Cerebellar cortex (tissue), 1 donor: ENCODE data around the gene KIF1C.
A peak's percentile ranks its signal among the peaks of the same experiment; 100 is the strongest.

Source experiments
- DNase-seq: peaks from one replicate; pipeline ENCODE4 v3.0.0-alpha.2; 2015; ENCODE audit warnings: low spot score

The KIF1C gene

GRCh38 chr17:4997302-4998026 is at the start of gene KIF1C, which contains the start of gene INCA1:
TSS of gene KIF1C (plus strand) at chr17:4997950. CDS start at chr17:5000247, 2,297 bp downstream.
TSS of gene INCA1 (minus strand) at chr17:4997522. CDS start at chr17:4994437, 3,085 bp downstream.
- peak; percentile 92 for DNase-seq

DNA sequence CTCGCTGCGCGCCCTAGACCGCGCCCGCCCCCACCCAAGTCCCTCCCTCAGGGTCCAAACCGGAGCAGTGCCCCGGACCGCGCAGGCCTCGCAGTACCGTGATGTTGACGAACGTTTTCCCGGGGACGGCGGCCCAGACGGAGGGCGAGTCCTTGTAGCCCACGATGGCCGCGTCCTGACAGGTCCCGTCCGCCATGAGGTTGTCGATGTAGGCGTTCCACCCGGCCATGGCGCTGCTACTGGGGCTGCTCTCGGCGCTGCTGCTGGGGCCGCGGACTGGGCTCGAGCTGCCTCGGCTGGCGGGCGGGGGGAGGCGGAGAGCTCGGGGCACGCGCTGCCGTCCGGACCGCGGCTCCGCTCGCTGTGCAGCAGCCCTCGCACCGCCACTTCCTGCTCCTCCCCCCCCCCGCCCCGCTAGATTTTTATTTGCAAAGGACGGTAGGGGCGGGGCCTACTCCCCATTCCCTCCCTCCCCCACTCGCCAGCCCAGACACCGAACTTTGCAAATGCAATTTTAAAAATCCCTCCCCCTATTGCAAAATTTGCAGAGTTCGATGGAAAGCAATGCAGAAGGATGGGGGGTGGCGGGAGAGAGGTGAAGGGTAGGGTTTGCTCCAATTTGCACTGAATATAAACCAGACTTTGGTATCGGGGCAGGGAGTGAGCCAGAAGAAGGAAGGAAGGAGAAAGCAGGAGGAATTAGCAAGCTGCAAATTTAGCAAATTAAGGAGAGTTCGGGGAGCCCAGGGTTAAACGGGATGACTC is 49.4 kb upstream of the KIF1C start, which contains the start of gene PFN1:
Gene PFN1, minus strand, starts transcription at position 365 of the 765 bp plus-strand sequence. Its CDS starts 136 bp downstream, at position 229.
- peak; percentile 89 for DNase-seq

GRCh38 chr17:4948931-4949320 is 48.8 kb upstream of the KIF1C start:
- DNase-seq, result peak; percentile 87

DNA sequence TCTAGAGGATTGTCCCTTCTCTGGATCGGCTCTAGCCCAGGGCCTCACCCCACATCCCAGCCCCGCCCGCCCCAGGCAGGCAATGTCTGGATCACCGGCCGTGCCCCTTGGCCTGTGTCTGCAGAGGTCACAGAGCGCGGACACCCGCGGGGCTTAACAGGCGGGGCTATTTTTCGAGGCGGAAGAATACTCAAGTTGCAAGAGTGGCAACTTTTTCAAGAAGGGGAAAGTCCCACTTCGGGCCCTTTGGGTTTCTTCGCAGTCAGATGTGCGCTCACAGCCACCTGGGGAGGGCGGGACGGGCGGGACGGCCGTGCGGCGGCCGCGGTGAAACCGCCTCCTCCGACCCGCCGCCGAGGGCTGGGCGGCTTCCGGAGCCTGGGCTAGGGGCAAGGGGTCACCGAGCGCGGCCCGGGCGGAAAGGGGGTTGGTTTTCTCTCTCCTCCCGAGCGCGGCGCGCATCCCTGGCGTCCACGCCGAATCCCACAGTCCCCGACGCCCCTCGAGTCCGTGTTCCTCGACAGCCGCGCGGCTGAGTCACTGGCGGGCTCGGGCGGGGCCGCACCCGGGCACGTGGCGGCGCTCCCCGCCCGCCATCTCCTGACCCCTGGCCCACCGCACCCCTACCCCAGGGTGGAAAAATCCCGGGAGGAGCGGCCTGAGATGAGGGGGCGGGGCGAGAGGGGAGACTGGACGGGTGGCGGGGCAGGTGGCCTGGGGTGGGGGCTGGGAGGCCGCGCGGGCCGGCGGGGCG is 48.3 kb upstream of the KIF1C start:
- peak; percentile 61 for DNase-seq

- DNase-seq, result no peak
These were observed 47.5 kb upstream of the KIF1C start for GRCh38 chr17:4950075-4950745.

- peak; percentile 35 for DNase-seq
These were observed 47.0 kb upstream of the KIF1C start, which contains the start of gene ENO3 for GRCh38 chr17:4950746-4951204. TSS of gene ENO3 (plus strand) at chr17:4951119. CDS start at chr17:4951830, 711 bp downstream.

DNA sequence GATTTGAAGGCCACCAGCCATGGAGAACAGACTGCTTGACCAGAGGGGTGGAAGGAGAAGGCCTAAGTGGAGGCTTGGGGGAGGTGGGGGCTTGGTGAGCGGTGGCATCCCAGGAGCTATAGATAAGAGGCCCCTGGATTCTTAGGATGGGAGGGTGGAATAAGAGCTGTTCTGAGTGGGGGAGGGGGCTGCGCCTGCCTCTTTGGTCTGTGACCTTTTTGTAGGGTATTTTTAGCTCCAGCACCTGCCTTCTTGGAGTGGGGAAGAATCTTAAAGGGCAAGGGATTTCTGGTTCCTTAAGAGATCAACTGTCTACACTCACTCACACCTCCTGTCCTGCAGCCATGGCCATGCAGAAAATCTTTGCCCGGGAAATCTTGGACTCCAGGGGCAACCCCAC is 46.3 kb upstream of the KIF1C start:
- peak; percentile 28 for DNase-seq

DNA sequence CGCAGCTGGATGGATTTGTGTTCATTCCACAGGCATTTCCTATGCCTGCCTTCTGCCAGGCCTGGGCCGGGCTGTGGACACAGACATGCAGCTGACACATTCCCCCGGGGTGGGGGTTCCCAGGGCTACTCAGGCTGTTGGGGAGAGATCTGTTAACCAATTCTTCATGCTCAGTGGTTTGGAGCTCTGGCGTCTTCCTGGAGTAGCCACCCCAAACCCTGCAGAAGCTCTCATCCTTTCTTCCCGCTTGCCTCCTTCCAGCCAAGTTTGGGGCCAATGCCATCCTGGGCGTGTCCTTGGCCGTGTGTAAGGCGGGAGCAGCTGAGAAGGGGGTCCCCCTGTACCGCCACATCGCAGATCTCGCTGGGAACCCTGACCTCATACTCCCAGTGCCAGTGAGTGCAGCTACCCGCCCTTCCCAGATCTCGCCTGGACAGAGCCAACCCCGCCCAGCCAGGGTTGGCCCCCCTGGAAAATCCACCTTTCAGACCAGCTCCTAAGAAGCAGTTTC is 44.2 kb upstream of the KIF1C start:
- no peak for DNase-seq

GRCh38 chr17:4955091-4955490 is 42.7 kb upstream of the KIF1C start:
- DNase-seq, result no peak

DNA sequence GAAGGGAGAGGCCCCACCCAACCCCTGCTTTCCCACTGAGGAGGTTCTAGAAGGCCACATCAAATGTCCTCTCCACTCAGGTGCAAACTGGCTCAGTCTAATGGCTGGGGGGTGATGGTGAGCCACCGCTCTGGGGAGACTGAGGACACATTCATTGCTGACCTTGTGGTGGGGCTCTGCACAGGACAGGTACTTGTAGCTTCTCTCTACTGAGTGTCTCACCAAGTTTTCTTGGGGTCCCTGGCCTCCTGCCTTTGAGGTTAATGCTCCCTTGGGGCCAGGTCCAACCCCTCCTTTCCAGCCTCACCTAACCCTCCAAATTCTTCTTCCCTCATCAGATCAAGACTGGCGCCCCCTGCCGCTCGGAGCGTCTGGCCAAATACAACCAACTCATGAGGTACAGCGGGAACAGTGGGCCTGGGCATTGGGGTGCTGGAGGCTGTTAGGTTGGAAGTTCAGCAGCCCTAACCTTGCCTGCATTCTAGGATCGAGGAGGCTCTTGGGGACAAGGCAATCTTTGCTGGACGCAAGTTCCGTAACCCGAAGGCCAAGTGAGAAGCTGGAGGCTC is 41.2 kb upstream of the KIF1C start:
- no peak for DNase-seq

GRCh38 chr17:4958102-4958501 is 39.6 kb upstream of the KIF1C start:
- DNase-seq, result no peak

DNA sequence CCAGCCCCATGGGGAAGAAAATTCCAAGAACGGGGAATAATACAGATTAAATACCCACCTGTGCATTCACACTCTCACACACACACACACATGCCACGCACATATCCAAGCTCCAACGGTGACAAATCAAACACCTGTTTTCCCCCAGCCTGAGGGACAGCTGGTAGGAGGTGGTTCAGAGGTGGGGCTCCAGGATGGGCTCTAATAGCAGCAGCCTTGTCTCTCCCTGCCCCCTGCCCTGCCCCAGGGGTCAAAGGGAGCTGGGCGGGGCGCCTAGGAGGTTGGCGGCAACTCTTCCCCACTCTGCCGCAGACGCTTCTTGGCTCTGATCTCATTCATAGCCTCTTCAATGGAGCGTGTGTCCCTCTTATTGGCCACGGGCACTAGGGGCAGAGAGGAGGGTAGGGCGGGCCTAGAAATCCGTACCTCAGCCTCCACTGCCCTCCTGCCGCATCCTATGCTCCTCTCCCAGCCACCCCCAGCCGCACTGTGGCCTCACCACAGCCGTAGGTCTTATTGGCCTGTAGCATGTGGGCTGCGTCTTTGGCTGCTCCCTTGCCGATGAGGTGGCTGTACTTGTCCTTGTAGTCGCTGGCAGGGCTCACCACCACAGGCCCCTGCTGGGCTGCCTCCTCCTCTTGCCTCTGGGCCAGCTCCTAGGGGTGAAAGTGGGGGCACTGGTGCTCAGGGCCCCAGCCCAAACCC is 38.3 kb upstream of the KIF1C start:
- DNase-seq, result no peak

DNA sequence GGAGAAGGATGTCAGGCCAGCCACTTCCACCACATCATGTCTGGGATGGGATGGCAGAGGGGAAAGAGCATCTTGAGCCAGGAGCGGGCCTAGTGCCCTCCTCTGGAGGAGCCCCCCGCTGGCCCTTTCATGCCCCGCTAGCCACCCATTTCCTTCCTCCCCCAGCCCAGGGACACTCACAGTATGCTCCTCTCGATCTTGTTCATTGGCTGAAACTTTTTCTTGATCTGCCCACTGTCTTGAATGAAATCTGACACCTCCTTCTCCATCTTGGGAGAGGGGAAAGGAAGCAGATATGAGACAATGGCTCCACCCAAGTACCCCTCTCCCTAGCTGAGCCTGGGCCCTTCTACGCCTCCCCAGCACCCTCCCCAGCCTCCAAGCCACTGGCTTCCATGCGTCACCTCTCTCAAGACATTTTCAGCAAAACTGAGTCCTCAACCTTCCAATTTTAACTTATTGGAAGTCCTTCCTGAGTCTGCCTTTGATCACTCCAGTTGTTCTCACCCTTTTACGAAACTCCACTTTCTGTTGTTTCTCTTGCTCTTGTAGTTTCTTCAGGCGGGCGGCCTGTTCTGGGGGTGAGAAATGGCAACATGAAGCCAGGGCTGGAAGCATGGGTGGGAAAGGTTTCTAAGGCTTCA is 37.3 kb upstream of the KIF1C start:
- DNase-seq, result no peak

DNA sequence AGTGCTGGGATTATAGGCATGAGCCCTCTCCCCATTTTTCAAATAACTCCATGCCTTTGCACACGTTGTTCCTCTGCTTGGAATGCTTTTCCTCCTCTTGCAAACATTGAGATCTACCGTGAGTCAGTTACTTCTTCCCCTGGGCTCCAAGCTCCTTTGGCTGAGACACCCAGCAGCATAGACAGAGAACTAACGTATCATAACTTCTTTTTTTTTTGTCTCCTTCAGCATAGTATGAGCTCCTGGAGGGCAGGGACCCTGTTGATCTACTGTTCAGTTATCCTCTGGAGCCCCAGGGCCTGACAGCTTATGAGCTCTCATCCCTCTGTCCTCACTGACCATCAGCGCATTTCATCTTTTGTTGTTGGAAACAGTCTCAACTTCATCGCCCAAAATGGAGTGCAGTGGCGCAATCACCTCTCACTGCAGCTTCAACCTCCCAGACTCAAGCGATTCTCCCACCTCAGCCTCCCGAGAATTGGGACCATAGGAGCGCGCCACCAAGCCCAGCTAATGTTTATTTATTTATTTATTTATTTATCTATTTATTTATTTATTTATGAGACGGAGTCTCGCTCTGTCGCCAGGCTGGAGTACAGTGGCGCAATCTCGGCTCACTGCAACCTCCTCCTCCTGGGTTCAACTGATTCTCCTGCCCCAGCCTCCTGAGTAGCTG is 32.3 kb upstream of the KIF1C start:
- no peak for DNase-seq

DNA sequence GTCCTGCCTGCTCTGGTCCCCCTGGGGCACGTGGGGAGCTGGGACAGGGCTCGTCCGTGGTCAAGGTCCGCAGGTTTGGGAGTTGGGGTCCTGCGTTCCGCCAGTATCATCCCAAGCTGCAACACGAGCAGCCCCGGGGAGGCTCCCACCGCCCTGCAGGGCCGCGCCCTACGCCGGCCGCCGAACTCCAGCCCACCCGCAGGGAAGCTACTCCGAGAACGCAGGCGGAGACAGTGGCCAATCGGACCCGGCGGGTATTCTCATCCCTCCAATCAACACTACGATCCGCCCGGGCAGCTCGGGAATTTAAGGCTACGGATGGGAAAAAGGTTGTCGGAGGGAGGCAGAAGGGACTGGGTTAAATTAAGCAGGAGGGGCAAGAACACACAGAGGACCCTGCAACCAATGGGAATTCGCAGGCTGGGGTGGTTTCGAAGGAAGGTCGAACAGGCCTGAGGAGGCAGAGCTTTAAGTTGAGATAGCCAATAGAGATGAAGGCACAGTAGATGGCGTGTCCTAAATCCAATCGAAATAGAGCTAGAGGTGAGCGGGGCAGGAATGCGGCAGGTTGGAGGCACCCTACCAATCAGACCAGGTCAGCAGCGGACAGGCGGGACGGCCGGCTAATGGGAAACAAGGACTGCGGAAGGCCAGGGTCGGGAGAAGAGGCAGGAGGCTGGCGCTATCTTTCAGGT is 30.8 kb upstream of the KIF1C start:
- DNase-seq, result peak; percentile 100

GRCh38 chr17:4967539-4968485 is 29.9 kb upstream of the KIF1C start, which contains the start of gene SPAG7:
TSS of gene SPAG7 (minus strand) at chr17:4967817. CDS start at chr17:4967804, 13 bp downstream.
- peak; percentile 98 for DNase-seq

DNA sequence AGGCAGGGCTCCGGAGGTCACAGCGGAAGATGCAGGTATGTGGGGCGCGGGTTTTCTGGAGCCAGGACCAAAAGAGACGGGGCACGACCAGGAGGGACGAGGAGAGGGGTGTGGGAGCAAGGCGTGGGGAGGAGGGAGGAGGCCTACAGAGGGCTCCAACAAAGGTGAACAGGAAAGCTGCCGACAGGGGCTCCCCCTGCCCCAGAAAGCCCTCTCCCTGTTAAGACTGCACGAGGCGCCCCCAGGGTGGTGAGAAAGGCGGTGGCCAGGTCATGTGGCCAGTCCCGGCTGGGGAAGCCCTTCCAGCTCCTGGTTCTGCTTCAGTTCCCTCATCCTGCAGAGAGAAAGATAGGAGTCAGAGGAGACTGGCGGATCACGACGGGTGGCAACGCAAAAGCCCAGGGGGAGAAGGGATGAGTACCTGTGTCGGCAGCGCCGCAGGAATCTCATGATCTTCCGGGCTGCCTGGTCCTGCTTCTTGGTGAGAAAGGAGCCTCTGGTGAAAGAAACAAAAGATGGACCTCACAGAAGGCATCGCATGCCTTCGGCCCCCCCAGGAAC is 29.2 kb upstream of the KIF1C start:
- DNase-seq, result no peak
